Fibroblast of skin of scalp (primary cell): ENCODE data around the gene CNTN5.
A peak's percentile ranks its signal among the peaks of the same experiment; 100 is the strongest.

Source experiments
- DNase-seq: peaks from one replicate; pipeline ENCODE4 v3.0.0-alpha.2; 2013

Gene CNTN5

DNA sequence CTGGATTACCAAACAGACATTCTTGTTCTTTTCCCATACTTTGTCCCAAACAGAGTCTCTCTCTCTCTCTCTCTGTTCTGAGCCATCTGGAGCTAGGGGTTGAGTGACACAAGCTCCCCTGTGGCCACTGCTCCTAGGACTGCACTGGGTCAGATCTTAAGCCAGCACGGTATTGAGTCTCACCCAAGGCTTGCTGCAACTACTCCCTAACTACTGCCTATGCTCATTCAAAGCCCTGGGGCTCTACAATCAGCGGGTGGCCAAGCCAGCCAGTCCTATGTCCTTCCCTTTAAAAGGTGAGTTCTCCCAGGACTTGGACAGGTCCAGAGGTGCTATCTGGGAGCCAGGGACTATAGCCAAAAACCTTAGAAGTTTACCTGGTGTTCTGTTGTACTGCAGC is 385.6 kb downstream of the CNTN5 start:
- DNase-seq, result no peak

- no peak for DNase-seq
These were observed 389.9 kb downstream of the CNTN5 start for GRCh38 chr11:99410636-99411035.

- DNase-seq, result peak; percentile 7
These were observed 398.4 kb downstream of the CNTN5 start for GRCh38 chr11:99418927-99419720.

- DNase-seq, result no peak
These were observed 399.2 kb downstream of the CNTN5 start for GRCh38 chr11:99419991-99420390.

GRCh38 chr11:99422581-99423427 is 402.1 kb downstream of the CNTN5 start:
- peak; percentile 30 for DNase-seq

DNA sequence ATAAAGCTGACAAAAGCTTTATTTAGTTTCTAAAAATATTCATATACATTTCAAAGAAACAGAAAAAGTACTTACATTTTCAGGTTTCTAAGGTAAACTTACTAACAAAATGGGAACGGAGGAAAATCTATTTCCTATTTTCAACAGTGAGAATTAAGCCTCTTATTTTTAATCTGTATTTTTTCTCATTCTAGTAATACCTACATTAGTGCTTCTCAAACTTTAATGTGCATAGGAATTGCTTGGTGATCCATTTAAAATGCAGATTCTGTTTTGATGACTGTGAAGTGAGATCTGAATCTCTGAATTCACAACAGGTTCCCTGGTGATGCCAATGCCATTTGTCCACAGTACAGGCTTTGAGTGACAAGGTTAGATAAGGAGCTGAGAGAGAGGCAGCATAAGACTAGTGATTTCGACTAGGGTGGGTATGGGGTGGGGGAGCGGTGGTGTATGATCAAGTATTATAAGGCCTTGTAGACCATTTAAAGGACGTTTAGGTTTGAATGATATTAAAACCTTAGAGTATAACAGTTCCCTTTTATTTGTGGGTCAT is 402.8 kb downstream of the CNTN5 start:
- no peak for DNase-seq

DNA sequence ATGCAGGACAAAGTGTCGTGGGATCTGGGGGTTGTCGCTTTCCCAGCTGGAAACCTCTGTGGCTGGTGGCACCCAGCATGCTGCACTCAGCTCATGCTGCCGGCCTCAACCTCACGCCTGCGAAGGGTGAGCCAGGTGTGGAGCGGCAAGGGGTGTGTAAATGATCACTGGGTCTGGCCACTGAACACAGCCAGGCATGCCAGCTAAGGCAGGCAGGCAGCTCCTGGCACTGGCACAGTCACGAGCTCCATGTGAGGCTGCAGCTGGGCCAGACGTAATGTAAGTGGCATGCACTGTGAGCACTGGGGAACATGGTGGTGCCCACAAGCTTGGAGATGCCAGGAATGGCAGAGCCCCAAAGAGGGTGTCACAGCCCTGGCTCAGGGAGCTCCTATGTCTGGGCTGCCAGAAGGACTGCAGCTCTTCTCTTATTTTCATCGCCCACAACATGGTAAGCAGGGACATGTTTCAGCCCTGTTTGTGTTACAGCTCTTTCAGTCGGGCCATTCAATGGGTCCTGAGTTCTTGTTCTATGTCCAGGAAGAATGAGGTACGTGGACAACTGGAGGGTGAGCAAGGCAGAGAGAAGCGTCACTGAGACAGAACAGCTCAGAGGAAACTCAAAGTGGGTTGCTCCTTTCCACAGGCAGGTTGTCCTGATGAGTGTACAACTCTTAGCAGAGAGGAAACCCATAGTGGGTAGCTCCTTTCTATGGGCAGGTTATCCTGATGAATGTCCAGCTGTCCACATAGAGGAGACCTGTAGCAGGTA is 403.8 kb downstream of the CNTN5 start:
- DNase-seq, result no peak

DNA sequence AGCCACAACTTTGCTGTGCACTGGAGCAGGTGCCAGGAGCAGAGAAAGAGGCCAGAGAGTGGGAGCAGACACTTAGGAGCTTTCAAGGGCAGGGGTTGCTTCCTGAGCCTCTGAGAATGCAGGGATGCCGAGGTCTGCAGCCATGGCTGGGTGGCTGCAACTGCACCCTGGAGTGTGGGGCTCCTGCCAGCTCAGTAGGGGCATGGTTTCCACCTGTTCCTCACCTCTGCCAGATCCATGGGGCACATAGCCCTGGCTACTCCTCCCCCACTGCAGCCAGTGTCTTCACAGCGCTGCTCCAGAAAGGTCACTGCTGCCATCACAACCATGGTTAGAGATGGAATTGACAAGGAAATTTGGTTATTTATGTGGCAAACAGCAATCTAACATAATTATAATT is 404.8 kb downstream of the CNTN5 start:
- no peak for DNase-seq

DNA sequence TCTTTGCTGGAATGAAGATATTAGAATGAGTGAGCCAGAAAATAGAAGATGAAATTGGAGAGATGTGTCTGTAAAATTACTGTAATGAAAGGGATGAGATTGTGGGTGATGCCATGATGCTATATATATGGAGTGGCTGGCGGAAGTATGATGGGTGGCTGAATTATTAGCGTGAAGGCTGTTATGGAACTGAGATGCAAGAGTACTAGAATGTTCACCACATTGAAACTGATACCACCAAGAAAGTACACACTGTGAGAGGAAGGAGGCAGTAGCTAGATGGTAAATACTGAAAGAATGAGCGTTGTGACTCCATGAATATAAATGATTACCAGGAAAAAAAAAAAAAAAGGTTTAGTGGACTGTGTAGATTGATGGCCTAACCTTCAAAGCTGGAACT is 411.9 kb downstream of the CNTN5 start:
- DNase-seq, result no peak

DNA sequence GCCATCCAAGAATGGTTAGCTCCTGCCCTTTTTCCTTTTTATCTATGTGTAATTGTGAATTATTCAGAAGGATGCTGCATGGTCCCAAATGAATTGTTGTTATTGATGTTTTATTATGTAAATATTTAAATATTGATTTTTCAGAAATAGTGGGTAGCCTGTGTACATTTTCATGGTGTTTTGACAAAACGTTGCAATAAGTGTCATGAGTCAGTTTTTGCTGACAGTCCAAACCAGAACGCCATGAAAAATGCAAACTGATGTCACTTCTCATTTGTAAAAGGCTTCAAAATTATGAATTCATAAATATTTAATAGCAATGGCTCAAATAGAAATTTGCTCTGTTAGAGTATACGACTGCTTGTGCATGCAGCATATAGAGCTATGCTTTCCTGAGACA is 422.5 kb downstream of the CNTN5 start:
- DNase-seq, result no peak

DNA sequence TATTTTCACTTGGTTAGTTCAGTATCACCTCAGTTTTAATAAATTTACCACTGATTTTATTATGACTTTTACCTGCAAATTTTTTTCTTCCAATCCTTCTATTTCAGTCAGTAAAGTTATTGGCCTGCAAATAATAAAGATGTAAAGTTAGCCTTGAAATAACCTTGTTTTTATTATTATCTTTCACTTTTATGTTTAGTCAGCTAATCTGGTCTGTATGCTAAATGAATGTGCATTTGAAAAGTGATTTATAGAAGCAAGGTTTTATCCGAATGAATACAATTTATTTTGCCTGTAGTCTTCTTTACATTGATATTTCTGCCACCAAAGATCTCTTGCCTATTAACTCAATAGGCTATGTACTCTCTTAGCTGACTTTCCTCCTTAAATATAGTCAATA is 425.7 kb downstream of the CNTN5 start:
- no peak for DNase-seq

- DNase-seq, result no peak
These were observed 428.6 kb downstream of the CNTN5 start for GRCh38 chr11:99449345-99449744.

DNA sequence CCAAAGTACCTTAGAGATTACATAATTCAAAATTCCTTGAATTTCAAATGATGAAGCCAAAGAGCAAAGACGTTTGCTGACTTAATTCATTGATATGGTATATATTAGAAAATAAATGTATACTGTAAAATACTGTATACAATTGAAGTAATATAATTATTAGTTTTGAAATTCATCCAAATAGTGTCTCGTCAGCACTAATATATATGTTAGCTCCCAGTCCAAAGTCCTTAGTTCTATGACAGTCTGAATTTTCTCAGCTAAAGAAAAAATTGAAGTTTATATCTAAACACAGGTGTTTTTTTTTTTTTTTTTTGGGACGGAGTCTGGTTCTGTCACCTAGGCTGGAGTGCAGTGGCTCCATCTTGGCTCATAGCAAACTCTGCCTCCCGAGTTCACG is 431.3 kb downstream of the CNTN5 start:
- no peak for DNase-seq

DNA sequence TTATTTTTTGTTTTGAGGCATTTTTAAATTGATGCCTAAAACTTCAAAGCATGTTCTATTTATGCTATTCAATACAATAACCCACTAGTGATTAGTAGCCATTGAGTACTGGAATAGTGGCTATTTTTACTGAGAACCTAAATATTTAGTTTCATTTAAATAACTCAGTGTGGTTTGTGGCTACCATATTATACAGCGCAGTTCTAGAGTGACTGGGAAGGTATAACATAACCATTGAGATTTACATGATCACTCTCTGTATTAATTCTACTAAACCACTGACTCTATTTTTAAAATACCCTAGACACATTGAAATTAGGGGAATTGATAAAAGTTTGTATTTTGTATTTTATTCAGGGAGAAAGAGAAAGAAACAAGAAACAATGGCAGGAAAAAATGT is 441.2 kb downstream of the CNTN5 start:
- no peak for DNase-seq

GRCh38 chr11:99464985-99465384 is 444.2 kb downstream of the CNTN5 start:
- DNase-seq, result no peak

DNA sequence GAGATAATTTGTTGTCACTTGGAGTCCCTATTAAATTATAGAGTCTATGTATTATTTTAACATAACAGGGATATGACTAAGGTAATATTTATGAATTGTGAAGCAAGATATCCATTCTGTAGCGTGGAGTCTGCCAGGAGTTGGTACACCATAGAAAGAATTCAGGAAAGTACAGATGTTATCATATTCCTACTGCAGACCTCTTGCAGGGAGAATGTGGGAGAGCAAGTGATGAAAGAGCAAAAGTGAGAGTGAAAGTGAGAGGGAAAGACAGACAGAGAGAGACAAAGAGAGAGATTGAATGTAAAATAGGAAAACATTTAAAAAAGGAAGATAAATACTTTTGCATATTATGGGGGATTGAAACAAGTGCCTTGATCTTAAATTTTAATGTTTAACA is 468.8 kb downstream of the CNTN5 start:
- DNase-seq, result no peak

- DNase-seq, result no peak
These were observed 473.3 kb downstream of the CNTN5 start for GRCh38 chr11:99494065-99494464.

DNA sequence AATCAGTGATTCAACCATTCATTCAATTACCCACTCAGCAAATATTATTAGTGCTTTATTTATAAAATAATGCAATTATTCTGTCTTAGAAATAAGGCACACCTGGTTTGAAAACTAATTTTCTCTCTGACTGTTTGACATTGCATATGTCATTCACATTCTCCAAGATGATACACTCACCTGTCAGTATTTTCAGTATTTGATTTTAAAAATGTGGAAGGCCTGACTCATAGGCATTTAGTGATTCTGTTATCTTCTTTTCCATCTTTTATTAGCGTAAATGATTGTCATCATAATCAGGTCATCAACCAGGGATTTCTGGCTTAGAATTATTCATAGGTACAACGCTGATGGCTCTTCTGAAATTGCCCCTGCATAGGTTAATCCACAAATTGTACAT is 480.9 kb downstream of the CNTN5 start:
- no peak for DNase-seq

GRCh38 chr11:99505316-99505715 is 484.6 kb downstream of the CNTN5 start:
- DNase-seq, result peak; percentile 87

DNA sequence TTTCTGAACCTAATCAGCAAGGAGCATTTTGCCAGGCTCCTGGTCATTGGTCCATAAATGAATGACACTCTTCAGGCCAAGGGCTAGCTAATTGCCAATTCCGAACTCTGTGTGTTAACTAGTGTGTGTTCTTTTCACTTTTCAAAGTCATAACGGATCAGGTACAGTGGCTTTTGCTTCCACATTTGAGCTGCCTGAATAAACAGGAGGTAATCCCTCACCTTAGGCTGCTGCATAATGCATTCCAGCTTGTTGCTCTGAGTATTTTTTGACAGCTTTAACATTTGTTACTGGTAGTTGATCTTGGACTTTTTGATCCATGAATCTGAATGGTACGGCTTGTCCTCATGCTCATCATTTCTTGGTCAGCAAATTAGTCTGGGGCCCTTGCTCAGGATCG is 485.1 kb downstream of the CNTN5 start:
- no peak for DNase-seq

DNA sequence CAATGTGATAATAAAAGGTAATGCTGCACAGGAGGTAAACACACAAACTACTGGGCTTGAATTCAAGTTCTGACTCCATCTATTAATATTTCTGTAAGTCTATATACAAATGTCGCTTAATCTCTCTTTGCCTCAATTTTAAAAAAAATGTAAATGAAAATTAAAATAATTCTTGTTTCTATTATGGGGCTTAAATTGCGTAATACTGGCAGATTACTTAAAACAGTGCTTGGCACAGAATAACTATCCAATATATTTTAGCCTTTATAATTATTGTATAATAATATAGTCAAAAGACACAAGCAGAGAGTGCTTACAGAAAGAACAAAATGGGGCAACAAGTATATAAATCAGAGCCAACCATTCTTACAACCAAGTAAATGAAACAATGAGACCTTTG is 489.1 kb downstream of the CNTN5 start:
- DNase-seq, result no peak

- DNase-seq, result peak; percentile 55
These were observed 492.6 kb downstream of the CNTN5 start for GRCh38 chr11:99513368-99513767.

DNA sequence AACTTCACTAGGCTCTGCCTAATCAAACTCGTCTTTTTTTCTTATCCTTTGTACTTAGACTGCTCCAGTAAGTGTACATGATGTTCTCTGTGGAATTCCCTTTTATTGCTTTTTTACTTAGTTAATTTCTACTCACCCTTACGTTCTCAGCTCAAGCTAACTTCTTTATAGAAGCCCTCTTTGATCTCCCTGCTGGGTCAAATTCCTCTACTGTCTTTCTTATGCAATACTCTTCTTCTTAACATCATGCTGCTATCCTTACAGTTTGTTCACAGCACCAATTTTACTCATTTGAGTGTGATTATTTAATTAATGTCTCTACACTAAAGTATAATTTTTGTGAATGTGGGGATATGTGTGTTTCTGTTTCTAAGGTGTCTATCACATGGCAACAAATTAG is 498.3 kb downstream of the CNTN5 start:
- peak; percentile 21 for DNase-seq
